HG03064 (cell line): ENCODE data around the gene FAM50A.

Source experiments
- ATAC-seq: cut with Tn5 transposase; IDR thresholded peaks from one replicate; pipeline ENCODE4 v1.9.1; 2021; ENCODE audit warnings: low read depth; ENCODE audit not compliant: unreplicated experiment

FAM50A gene

DNA sequence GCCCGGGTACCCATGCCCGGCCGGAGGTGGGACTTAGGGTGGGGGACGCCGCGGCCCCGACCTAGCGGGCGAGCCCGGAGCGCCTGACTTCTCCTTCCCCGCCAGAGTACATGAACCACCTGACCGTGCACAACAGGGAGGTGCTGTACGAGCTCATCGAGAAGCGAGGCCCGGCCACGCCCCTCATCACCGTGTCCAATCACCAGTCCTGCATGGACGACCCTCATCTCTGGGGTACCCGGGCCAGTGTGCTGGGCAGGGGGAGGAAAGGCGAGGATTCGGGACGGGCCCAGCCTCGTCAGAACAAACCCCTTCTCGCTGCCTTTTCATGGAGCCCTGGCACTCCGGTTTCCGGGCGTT is 32.0 kb upstream of the FAM50A start:
- ATAC-seq, result peak; percentile 51

- no peak for ATAC-seq
Measured at GRCh38 chrX:154412468-154412867, 31.5 kb upstream of the FAM50A start.

DNA sequence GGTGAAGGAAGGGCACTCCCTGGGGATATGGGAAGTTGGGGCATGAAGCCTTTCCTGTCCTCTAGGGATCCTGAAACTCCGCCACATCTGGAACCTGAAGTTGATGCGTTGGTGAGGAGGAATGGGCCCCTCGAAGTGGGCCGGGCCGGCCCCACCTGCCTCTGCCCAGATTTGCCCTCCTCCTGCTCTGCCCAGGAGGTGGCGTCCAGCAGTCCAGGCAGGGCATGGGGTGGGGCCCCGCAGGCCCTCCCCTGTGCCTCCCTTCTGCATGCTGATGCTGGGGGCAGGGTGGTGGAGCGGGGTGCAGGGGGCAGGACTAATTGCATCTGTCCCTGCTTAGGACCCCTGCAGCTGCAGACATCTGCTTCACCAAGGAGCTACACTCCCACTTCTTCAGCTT is 30.8 kb upstream of the FAM50A start:
- ATAC-seq, result no peak

GRCh38 chrX:154417157-154417556 is 26.8 kb upstream of the FAM50A start:
- no peak for ATAC-seq

- no peak for ATAC-seq
Measured at GRCh38 chrX:154419189-154419588, 24.8 kb upstream of the FAM50A start.

- no peak for ATAC-seq
Measured at GRCh38 chrX:154419688-154420401, 24.1 kb upstream of the FAM50A start.

GRCh38 chrX:154420402-154420756 is 23.6 kb upstream of the FAM50A start:
- ATAC-seq, result no peak

DNA sequence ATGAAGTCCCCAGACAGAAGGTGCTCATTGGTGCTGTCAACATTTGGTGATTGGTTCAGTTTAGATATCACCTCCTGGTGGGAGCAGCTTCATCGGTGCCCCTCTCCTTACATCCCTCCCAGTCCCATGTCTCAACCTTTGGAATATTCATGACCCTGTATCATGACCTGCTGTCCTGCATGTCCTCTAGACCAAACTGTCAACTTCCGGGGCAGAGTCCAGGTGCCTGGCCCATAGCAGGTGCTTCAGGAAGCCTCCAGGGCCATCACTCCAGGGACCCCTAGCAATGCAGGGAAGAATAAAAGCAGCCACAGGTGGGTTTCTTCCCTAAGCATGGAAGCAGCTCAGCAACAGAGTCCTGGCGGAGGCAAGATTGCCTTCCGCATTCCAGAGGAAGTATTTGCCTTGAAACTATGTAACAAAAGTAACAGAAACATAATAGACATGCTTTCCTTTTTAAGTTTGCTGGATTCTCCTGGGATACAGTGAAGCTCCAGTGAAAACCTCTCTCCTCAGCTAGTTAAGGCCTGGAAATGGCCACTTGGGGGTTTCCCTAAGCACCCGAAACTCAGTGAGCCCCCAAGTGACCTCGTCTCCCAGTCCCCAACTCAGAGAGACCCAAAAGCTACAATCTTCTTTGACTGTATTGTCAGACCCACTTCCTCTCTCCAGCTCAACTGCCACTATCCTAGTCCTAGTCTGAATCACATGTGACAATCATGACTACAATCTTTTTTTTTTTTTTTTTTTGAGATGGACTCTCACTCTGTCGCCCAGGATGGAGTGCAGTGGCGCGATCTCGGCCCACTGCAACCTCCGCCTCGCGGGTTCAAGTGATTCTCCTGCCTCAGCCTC is 16.8 kb upstream of the FAM50A start:
- ATAC-seq, result no peak

- peak; percentile 87 for ATAC-seq
Measured at GRCh38 chrX:154428176-154429171, 15.5 kb upstream of the FAM50A start, which contains the start of gene ATP6AP1. Gene ATP6AP1, plus strand, starts transcription at chrX:154428677. Its CDS starts 16 bp downstream, at chrX:154428693.

- no peak for ATAC-seq
Measured at GRCh38 chrX:154429711-154430110, 14.2 kb upstream of the FAM50A start.

DNA sequence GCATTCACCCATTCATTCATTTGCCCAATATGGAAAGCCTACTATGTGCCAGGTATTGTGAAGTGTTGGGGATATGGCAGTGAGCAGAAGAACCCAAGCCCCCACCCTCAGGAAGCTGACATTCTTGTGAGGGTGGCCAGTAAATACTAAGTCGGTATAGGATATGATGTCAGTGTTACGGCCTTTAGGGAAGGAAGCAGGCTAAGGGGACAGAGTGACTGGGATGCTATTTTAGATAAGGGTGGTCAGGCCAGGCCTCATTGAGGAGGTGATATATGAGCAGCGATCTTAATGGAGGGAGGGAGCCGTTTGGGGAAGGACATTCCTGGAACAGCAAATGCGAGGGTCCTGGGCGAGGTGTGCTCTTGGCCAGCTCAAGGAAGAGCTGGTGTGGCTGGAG is 13.5 kb upstream of the FAM50A start:
- no peak for ATAC-seq

- no peak for ATAC-seq
Measured at GRCh38 chrX:154430916-154431315, 13.0 kb upstream of the FAM50A start.

- no peak for ATAC-seq
Measured at GRCh38 chrX:154431341-154431740, 12.6 kb upstream of the FAM50A start.

- ATAC-seq, result no peak
Measured at GRCh38 chrX:154432210-154432609, 11.7 kb upstream of the FAM50A start.

DNA sequence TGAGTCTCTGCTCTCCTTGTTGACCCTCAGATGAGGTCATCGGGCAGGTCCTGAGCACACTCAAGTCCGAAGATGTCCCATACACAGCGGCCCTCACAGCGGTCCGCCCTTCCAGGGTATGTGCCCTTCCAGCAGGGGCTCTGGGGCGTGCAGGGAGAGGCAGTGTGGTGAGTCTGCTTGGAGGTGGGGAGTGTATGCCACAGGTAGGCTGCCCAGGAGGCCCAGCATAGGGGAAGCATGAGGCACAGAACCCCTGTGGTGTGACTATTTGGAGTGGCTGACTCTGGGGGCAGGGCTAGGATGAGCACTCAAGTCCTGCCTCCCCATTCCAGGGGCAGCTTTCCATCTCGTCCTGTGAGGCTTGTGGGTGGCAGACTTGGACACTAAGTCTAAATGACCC is 10.3 kb upstream of the FAM50A start:
- ATAC-seq, result no peak

- no peak for ATAC-seq
Measured at GRCh38 chrX:154434394-154435168, 9.4 kb upstream of the FAM50A start.

- no peak for ATAC-seq
Measured at GRCh38 chrX:154435171-154435733, 8.7 kb upstream of the FAM50A start.

GRCh38 chrX:154436374-154436982 is 7.5 kb upstream of the FAM50A start:
- no peak for ATAC-seq
